A204.1 (cell line): ENCODE measurements around the gene RUNX2.

ENCODE experiments used
- FAIRE-seq: peaks from 2 replicates; lab custom pipeline; 2012; peaks lifted over from hg19 to GRCh38; lab: Jason Lieb, UNC

RUNX2 gene

GRCh38 chr6:45712076-45712475 lies 383.9 kb downstream of the RUNX2 start:
- no peak for FAIRE-seq

GRCh38 chr6:45712786-45713185 lies 384.7 kb downstream of the RUNX2 start:
- FAIRE-seq: no peak
